Right lung (tissue), 5 donors: ENCODE results near the gene PPL. TPM values are rescaled to one million over a fixed set of nuclear protein-coding genes. Genes with fewer than 3 reads are reported as not detected.
"Not testable (repeated sequence)": the region's sequence is repeated elsewhere in the genome, so short reads cannot be mapped to it uniquely, and the experiment has no call there.

ENCODE experiments used
- DNase-seq, 2 donors: peaks; one replicate each; pipeline ENCODE4 v3.0.0-alpha.2; 2013
- polyA plus RNA-seq, 5 donors: library from polyadenylated mRNA; unstranded; fragments of 120-200 nt; gene quantifications; one replicate each; pipeline versions ENCODE4 v1.2.1 to v1.2.3, GENCODE V29; 2013; ENCODE audit warnings: inconsistent platforms in 1 of 5, low replicate concordance in 1 of 5; ENCODE audit not compliant: insufficient read length in 5 of 5, insufficient read depth in 1 of 5

PPL gene
- polyA plus RNA-seq, 5 donors: 26.7 to 44.8 (median 33.1) TPM

DNA sequence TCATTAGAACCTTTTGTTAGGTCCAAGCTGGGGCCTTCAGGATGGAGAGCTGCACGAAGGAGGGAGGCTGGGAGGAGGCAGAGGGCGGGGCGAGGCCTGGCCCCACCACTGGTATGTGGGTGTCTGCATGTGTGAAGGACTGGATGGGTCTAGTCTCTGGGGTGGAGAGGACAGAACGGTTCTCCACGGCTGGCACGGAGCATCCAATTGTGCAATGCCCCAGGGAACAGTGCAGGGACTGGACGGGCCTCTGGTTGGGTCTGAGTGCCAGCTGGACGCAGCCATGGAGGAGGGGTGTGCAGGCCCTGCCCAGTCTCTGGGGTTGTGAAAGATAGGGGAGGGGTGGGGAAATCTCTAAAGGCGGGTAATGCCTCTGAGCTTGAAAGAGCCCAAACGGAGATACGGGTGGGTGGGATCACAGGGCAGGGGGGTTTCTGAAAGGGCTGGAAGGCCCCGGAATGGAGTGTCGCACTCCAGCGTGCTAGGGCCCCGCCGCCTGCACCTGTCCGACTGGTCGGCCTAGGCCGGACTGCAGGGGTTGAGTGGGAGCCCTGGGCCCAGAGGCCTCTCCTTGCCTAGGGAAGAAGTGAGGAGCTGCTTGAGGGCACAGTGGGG, 1.6 kb downstream of the PPL start:
- DNase-seq: peak; percentile 68 to 70

DNA sequence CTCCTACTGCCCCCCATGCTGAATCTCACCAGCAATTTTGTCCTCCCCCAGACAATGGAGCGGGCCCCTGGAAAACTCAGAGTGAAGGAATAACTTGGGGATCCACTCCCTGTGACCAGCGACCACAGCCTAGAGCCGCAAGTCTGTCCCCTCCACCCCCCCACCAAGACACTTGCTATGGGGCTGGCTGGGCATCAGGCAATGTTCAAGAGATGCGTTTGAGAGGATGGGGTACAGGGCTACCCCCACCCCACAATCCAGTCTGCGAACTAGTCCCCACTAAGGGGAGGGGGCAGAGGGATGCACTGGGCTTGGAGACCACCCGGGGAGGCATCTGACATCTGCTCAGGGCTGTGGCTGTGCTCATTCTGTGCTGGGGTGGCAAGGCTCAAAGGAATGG, 2.4 kb downstream of the PPL start:
- no peak for DNase-seq

DNA sequence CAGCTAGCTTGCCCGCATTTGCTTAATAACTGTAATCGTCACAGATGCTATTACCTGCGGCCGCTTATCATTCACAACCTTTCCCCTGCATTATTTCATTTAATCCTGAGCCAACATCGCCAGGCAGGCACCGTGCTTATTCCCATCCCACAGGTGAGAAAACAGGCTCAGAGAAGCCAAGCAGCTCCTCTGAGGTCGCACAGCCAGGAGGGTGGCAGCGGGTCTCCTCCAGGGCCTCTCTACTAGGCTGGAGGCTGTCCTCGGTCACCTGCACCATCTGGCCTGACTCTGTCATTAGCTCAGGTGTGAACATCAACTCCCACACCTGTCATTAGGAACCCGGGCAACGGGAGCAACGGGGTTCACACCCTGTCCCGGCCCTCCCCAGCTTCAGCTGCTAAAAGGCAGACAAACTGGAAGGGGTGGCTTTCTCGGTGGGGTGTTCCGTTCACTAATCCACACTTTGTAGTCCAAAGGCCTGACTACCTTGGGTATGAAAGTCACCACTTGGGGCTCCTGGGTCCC, 3.0 kb downstream of the PPL start:
- DNase-seq: no peak

DNA sequence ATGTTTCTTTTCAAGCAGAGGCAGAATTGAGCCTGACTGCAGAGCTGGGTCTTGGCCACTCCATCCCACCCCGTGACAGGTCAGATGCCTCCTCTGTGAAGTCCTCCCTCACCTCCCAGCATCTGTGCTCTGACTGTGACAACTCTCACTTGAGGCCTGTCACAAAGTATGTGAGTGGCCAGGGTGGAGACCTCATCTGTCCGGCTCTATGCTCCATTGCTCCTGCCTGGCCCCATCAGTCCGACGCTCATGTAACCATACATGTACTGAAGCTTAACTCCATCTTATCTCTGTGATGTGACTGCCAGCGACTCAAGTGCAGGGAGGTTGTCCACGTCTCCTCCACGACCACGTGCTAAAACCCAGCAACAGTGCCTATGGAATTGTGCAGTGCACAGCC, 3.5 kb downstream of the PPL start:
- DNase-seq: no peak

DNA sequence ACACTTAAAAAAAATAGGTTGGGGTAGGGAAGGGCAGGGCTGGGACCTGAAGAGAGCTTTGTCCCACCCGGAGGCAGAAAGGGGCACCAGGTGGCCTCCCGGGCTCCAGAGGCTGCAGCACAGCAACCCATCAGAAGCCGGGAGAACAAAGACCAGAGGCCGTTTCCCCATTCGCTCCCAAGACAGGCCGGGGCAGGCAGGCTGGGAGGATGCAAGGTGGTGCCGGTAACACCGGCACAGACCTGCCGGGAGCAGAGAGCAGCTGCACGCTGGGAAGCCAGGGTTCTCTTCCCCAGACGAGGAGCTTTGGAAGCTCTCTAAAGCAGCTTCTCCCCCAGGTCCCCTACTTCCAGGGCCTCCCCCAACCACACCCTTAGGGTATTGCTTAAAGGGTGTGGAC, 5.6 kb downstream of the PPL start:
- DNase-seq: no peak

- not testable (repeated sequence) for DNase-seq
Measured at GRCh38 chr16:4929619-4930018, 7.3 kb downstream of the PPL start.

- DNase-seq: no peak
Measured at GRCh38 chr16:4928227-4928626, 8.7 kb downstream of the PPL start.

DNA sequence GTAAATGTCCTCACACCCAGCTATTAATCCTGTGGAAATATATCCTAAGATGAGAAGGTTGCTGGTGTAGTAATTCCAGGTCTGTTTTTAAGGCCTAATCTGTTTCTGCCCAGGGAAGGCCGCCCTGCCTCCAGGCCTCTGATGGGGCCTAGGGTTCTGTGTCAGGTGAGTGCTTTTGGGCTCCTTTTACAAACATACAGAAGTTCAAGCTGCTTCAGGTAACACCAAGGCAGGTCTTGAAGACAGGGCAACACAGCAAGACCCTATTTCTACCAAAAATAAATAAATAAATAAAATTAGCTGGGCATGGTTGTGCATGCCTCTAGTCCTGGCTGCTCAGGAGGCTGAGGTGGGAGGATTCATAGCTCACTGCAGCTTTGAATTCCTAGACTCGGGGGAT, 9.3 kb downstream of the PPL start:
- DNase-seq: no peak

GRCh38 chr16:4926928-4927327, 10.0 kb downstream of the PPL start:
- no peak for DNase-seq

GRCh38 chr16:4925791-4926190, 11.2 kb downstream of the PPL start:
- DNase-seq: no peak

GRCh38 chr16:4925293-4925607, 11.7 kb downstream of the PPL start:
- DNase-seq: no peak

GRCh38 chr16:4924593-4925292, 12.2 kb downstream of the PPL start:
- no peak for DNase-seq

DNA sequence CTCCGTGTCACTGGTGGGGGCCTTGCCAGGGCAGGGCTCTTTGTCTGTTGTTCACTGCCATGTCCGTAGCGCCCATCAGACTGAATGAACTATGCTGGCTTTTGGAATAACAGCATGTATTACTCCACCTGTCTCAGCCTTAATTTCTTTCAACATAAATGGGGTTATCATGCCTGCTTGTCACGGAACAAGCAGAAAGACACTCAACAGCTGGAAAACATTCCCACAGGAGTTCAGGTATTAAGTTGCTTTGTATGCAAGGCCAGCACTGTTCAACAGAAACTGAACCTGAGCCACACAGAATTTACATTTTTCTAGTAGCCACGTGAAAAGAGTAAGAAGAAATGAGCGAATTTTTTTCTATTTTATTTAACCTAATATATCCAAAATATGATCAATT, 13.1 kb downstream of the PPL start:
- DNase-seq: no peak

DNA sequence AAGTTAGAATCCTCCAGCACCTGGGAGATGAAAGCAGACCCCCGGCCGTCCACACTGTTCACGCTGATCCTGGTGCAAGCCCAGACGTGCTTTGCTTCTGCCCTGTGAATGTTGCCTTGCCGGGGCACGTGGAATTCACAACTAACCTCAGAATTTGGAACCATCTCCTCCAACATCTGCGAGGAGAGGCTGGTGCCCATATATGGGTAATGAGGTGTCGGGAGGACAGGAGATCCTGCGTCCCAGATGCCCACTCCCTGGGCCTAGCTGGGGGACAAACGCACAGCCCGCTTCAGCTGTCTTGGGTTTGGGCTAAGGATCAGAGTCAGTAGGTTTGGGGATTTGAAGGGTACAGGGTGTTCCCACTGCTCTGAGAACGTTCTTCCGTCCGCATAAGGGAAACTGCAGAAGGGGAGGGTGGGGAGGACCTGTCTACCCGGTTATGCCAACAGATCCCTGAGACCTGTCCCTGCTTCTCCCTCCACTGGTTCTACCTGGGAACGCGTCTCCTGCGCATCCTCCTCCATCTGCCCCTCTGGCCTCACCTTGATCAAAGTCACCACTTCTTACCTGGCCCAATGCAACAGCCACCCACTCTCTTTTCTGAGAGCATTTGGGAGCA, 14.1 kb downstream of the PPL start:
- DNase-seq: no peak

GRCh38 chr16:4920826-4921225, 16.1 kb downstream of the PPL start:
- DNase-seq: no peak

DNA sequence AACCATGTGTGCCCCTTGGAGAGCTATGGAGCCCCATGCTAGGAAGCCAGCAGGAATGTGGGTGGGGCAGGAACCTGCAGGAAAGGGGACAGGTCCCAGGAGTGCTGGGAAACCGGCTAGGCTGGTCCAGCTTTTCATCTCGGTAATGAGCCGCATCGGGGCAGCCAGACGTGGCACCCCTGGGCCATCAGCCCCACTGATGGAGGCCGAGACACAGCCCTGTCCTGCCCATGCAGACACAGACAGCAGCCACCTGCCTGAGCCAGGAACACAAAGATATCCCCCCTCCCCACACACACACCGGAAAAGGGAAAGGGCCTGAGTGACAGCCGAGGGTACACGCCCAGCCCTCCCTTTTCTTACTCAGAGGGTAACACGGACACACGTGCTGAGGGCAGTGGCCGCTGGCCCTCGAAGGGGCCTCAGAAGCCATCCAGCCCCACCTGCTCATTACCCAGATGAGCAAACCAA, 18.1 kb downstream of the PPL start:
- peak in 1 of 2 donors; percentile 38 for DNase-seq

DNA sequence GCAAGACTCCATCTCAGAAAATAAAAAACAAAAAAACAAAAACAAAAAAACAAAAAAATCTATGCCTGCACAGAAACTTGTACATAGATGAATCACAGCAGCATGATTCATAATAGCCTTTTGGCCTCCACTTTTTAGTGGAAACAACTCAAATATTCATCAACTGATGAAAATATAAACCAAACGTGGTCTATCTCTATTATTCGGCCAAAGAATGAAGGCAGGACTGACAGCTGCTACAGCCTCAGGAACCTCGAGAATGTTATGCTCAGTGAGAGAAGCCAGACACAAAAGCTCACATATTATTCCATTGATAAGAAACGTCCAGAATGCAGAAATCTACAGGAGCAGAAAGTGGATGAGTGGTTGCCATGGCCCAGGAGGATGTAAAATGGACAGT, 19.8 kb downstream of the PPL start:
- no peak for DNase-seq

DNA sequence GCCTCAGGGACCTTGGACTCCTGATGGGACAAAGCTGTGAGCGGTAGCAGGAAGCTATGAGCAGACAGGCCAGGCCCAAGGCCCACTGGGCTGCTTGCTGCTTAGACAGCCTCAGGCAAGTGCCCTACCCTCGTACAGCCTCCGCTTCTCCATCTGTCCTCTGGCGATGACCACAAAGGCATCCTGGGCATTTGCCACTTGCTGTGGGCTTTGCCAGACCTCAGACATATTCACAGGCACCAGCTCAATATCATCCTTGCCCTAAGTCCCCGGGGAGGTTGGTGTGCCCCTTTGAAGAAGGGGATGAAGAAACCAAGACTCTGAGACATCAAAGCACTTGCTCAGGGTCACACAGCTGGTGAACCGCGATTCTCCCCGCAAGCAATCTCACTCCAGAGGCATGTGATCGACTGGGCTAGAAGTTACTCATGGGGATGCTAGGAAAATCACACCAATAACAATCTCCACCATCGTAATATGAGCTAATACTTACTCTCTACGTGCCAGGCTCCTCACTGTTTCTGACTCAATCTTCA, 21.7 kb downstream of the PPL start:
- no peak for DNase-seq

DNA sequence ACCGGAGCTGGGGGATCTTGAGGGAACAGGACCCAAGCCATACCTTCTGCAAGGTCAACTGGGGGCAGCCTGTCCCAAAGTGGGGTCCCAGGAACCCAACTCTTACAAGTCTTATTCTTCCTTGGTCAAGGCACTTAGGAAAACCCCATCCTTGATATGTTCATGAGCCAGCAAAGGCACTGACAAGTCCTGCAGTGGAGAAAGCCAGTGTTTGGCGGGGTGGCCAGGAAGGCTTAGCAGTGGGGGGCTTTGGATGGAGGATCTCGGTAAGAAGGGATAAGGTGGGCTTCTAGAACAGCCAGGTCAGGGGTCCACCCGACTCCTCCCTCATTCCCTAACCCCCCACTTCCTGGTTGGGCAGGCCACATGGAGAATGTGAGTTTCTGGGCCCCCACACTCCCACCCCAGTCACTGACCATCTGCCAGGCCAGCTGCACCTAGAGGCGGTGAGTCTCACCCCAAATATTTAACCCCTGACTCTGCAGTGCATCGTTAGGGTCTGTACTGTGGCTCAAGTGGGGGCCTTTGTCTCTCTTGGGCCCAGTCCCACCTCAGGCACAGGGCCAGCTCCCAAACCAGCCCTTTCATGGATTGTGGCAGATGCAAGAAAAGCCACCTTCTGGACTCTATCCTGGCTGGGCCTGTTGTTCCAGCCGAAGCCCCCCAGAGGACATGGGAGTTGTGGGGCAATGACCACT, 22.3 kb downstream of the PPL start:
- no peak for DNase-seq

- DNase-seq: no peak
Measured at GRCh38 chr16:4913774-4914525, 23.0 kb downstream of the PPL start.

GRCh38 chr16:4913130-4913773, 23.7 kb downstream of the PPL start:
- no peak for DNase-seq
